Cardiac fibroblast (primary cell): ENCODE results near the gene DPH2.

Source experiments
- DNase-seq, 2 donors: peaks; one replicate each; pipeline versions ENCODE4 v3.0.0 to v3.0.0-alpha.2; 2010; ENCODE audit warnings: low read depth in 2 of 2
- H3K4me3 ChIP-seq, 2 donors: replicated peaks in 1 of 2; 1 replicate in 1 of 2; 2 replicates in 1 of 2; pipeline ENCODE4 v1.5.1; 2011; ENCODE audit warnings: low read depth in 2 of 2, low read length in 2 of 2, mild to moderate bottlenecking in 2 of 2, moderate library complexity in 1 of 2
- CTCF ChIP-seq: IDR thresholded peaks from one replicate; pipeline ENCODE4 v1.5.1; 2011; ENCODE audit warnings: low read depth, mild to moderate bottlenecking, low read length, inconsistent platforms

Gene DPH2

GRCh38 chr1:43958351-43959255, 11.2 kb upstream of the DPH2 start:
- no peak for TF ChIP-seq CTCF
- no peak overlapping the region for H3K4me3 ChIP-seq
- DNase-seq = no peak

GRCh38 chr1:43960798-43961197, 9.0 kb upstream of the DPH2 start:
- no peak for TF ChIP-seq CTCF

GRCh38 chr1:43961692-43962091, 8.1 kb upstream of the DPH2 start:
- H3K4me3 ChIP-seq = no peak overlapping the region
- no peak for DNase-seq
- TF ChIP-seq CTCF = no peak

More at GRCh38 chr1:43960798-43961197, 9.0 kb upstream of the DPH2 start:
- H3K4me3 ChIP-seq = no peak overlapping the region
- no peak for DNase-seq

GRCh38 chr1:43962324-43962723, 7.5 kb upstream of the DPH2 start:
- no peak for TF ChIP-seq CTCF
- H3K4me3 ChIP-seq = no peak overlapping the region
- no peak for DNase-seq

- H3K4me3 ChIP-seq = no peak overlapping the region
- DNase-seq = no peak
- no peak for TF ChIP-seq CTCF
Measured at GRCh38 chr1:43963006-43963405, 6.8 kb upstream of the DPH2 start.

GRCh38 chr1:43963890-43964289, 5.9 kb upstream of the DPH2 start:
- no peak for TF ChIP-seq CTCF
- H3K4me3 ChIP-seq = no peak overlapping the region
- DNase-seq = no peak
